Kidney epithelial cell (primary cell): ENCODE results near the gene GPR65. TPM values are rescaled to one million over a fixed set of nuclear protein-coding genes. Genes with fewer than 3 reads are reported as not detected.

Experiments used
- DNase-seq: peaks from one replicate; pipeline ENCODE4 v3.0.0-alpha.2; 2010; ENCODE audit warnings: low read depth
- H3K27me3 ChIP-seq: 2 replicates; pipeline ENCODE4 v1.6.0; 2011; ENCODE audit warnings: low read length; ENCODE audit not compliant: control insufficient read depth, insufficient read depth
- H3K36me3 ChIP-seq: 2 replicates; pipeline ENCODE4 v1.5.1; 2011; ENCODE audit warnings: low read length; ENCODE audit not compliant: control insufficient read depth, insufficient read depth
- H3K4me3 ChIP-seq: 2 replicates; pipeline ENCODE4 v1.5.1; 2011; ENCODE audit warnings: low read depth, mild to moderate bottlenecking, control low read depth, low read length
- CTCF ChIP-seq: IDR thresholded peaks from 2 replicates; pipeline ENCODE4 v1.5.1; 2011; ENCODE audit warnings: mild to moderate bottlenecking, moderate library complexity, low read length, control low read depth, inconsistent platforms; ENCODE audit not compliant: insufficient read depth, poor library complexity, severe bottlenecking
- total RNA-seq: library from RNA; depleted of rRNA; stranded (reverse); fragments of >200 nt; gene quantifications from 2 replicates; pipeline ENCODE4 v1.2.3, GENCODE V29; 2015

GPR65 gene
- total RNA-seq, 1 donor from 2014 or later, result not detected

GRCh38 chr14:88034076-88034475 is 29.1 kb downstream of the GPR65 start:
- no peak for DNase-seq
- no peaks in the 10 kb centered on the region for H3K27me3 ChIP-seq
- no peak for TF ChIP-seq CTCF
- no peak overlapping the region for H3K4me3 ChIP-seq
- H3K36me3 ChIP-seq, result no peaks in the 10 kb centered on the region

- Histone ChIP-seq H3K27me3 (no peaks in the 10 kb centered on the region), H3K36me3 (no peaks in the 10 kb centered on the region), H3K4me3 (no peak overlapping the region)
- no peak for TF ChIP-seq CTCF
- DNase-seq, result no peak
These were observed 31.5 kb downstream of the GPR65 start for GRCh38 chr14:88036422-88036821.

- no peak for DNase-seq
- Histone ChIP-seq H3K36me3 (no peaks in the 10 kb centered on the region), H3K27me3 (no peaks in the 10 kb centered on the region), H3K4me3 (no peak overlapping the region)
- TF ChIP-seq CTCF, result no peak
These were observed 32.4 kb downstream of the GPR65 start for GRCh38 chr14:88037325-88037724.

DNA sequence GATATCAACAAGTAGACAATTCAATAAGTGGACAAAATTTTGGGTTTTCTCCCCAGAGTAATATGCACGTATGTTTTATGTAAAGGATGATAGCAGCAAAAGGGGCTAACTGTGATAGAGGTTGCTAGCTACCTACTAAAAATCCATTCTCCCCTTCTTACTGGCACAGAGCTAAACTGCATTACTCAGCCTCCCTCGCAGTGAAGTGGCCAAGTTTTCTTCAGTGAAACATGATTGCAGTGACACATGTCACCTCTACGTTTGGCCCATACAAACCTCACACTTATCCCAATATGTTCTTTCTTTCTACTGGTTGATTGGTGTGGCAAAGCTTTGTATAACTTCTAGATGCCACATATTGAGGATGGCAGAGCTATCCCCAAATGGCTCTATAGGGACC is 34.3 kb downstream of the GPR65 start:
- no peak for TF ChIP-seq CTCF
- DNase-seq, result no peak
- Histone ChIP-seq H3K27me3 (no peaks in the 10 kb centered on the region), H3K4me3 (no peak overlapping the region), H3K36me3 (no peaks in the 10 kb centered on the region)

GRCh38 chr14:88040146-88040545 is 35.2 kb downstream of the GPR65 start:
- no peaks in the 10 kb centered on the region for H3K36me3 ChIP-seq
- no peaks in the 10 kb centered on the region for H3K27me3 ChIP-seq
- no peak for DNase-seq
- H3K4me3 ChIP-seq, result no peak overlapping the region
- TF ChIP-seq CTCF, result no peak
